ENCODE data around the gene JSRP1.

JSRP1 gene

GRCh38 chr19:2230807-2231533 is 25.2 kb downstream of the JSRP1 start:
- DNase-seq = no peak

DNA sequence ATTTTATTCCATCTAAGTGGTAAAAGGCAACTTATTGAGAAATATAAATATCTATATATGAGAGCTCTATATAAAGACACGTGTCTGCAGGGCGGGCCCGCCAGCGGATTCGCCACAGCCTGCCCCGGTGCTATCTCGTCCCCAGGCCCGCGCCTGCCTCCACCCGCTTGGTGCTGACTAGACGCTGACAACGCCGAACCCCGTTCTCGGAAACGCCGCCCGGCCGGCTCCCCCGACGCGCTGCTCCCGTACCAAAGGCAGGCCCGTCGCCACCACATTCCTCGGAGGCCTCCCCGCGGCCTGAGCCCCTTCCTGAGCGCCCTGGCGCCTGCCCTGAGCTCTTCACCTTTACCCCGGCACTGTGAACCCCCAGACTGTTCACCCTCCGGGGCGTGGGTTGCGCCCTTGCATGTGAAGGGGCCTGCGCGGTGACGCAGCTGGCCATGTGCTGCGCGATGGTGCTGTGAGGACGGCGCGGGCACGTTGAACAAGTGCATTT is 26.1 kb downstream of the JSRP1 start:
- DNase-seq = no peak

DNA sequence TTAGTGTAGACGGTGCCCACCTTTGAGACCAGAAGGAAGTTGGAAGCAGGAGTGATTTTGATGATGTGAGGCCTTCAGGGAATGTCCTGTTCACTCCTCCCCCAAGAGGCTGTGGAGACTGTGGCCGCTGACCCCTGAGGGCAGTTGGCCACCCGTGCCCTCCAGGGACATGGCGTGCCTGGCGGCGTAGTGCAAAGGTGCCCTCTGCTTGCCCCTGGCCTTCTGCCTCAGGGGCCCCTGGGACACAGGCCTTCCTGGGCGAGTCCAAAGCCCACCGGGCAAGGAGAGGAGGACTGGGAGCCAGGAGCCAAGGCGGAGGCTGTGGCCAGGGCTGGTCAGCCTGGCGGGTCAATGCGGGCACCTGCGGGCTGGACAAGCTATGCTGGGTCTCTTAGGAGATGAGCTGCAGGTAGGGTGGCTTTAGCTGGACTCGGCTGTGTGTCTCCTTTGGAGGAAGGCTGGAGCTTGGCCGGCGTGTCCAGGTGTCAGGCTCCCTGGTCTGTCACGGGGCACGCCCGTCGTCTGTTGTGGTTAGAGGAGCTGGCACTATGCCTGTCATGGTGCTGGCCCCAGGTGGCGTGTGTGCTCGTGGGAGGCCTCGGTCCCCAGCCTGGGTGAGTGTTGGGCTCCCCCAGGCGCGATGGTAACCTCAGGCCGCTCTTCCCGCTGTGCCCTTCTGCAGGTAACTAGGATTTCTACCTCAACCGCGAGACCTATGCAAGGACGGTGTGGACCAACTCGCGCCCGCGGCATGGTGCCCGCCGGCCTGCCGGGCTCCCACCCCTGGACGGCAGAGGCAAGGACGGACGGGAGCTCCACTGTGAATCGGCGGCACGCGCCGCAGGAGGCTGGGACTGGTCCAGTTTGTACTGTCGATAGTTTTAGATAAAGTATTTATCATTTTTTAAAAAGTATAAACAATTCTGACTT is 26.8 kb downstream of the JSRP1 start:
- DNase-seq = no peak

GRCh38 chr19:2228157-2229030 is 27.8 kb downstream of the JSRP1 start:
- no peak for DNase-seq

GRCh38 chr19:2227415-2228156 is 28.6 kb downstream of the JSRP1 start:
- no peak for DNase-seq

- no peak for DNase-seq
Observed at GRCh38 chr19:2226840-2227360, 29.3 kb downstream of the JSRP1 start.

GRCh38 chr19:2226051-2226839 is 30.0 kb downstream of the JSRP1 start:
- DNase-seq = no peak

DNA sequence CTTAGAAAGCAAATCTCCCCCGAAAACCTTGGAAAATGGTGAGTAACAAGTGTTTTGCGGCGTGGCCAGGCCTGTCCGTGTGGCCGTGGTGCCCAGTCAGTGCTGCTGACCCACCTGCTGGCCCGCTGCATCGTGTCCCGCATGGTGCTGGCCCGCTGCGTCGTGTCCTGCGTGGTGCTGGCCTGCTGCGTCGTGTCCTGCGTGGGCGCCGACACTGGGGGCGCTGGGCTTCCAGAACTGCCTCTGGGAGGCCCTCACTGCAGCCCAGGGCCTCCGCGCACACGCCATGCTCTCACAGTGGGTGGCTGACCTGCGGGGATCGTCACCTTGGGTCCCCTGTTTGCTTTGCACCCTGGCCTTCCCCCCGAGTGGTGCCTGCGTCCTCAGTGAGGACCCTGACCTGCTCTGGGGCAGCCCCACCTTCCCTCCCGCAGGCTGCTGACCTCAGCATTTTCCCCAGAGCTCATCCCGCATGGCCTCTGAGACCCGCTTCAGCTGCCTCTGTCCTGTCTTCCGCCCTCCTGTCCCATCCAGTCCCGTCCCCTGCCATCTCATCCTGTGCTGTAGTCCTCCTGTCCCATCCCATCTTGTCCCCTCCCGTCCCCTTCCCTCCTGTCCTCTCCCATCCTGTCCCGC is 30.7 kb downstream of the JSRP1 start:
- no peak for DNase-seq

- DNase-seq = no peak
Observed at GRCh38 chr19:2224754-2225349, 31.4 kb downstream of the JSRP1 start.

DNA sequence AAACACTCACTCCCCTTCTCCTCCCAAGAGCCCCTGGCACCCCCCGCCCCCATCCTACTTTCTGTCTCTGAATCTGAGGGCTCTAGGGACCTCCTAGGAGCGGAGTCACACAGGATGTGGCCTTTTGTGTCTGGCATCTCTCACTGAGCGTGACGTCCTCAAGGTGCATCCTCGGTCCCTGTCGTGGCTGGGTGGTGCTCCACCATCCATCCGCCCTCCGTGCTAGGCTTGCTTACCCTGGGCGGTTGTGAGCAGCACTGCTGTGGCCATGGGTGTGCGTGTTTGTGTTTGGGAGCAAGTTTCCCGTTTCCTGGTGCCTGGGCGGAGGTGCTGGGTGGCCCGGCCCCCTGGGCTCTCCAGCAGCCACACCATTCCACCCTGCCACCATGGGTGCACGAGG is 32.3 kb downstream of the JSRP1 start:
- DNase-seq = no peak

DNA sequence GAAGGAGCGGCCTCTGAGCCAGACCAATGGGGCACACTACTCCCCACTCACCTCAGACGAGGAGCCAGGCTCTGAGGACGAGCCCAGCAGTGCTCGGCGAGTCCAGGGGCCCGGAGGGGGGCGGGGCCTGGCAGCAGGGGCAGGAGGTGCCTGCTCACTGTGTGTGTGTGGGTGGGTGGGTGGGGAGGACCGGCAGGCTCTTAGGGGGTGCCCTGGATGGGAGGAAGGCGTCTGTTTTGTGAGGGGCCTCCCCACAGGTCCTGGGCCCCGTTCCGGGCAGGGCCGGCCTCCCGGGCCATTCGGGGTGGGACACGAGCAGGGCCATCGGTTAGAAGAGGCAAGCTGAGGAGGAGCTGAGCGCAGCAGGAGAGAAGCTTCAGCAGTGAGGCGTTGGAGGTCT is 32.8 kb downstream of the JSRP1 start:
- DNase-seq = no peak

DNA sequence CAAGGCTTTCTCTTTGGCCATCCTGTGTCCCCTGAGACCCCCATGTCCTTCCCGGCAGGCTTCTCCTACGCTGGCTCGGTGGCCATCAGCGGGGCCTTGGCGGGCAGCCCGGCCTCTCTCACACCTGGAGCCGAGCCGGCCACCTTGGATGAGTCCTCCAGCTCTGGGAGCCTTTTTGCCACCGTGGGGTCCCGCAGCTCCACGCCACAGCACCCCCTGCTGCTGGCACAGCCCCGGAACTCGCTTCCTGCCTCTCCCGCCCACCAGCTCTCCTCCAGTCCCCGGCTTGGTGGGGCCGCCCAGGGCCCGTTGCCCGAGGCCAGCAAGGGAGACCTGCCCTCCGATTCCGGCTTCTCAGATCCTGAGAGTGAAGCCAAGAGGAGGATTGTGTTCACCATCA is 34.3 kb downstream of the JSRP1 start:
- DNase-seq = no peak

DNA sequence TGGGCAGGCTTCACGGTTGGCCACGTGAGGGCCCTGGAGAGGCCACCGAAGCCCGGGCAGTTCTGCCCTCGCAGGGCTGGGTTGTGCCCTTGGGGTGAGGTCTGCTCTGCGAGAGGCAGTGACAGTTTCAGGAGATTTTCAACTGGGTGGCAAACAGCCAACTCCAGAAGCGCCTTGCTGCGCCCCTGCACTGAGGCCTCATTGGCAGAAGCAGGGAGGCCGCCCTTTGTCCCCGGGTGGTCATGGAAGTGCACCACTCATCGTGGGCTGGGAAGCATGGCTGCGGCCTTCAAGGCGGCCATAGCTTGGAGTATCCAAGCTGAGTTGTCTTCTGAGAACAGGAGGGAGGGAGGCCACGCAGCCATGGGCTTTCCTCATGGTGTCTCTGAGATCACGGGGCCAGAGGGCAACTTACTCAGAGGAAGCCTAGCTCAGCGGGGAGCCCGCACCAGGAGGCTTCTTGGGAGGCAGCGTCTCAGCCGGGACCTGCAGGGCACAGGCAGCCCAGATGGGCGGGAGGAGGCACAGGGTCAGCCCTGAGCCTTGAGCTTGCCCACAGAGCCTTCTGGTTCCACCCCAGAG is 34.9 kb downstream of the JSRP1 start:
- no peak for DNase-seq

- no peak for DNase-seq
Observed at GRCh38 chr19:2219726-2220125, 36.5 kb downstream of the JSRP1 start.

- DNase-seq = no peak
Observed at GRCh38 chr19:2217591-2217990, 38.6 kb downstream of the JSRP1 start.

GRCh38 chr19:2216361-2217225 is 39.6 kb downstream of the JSRP1 start:
- no peak for DNase-seq

DNA sequence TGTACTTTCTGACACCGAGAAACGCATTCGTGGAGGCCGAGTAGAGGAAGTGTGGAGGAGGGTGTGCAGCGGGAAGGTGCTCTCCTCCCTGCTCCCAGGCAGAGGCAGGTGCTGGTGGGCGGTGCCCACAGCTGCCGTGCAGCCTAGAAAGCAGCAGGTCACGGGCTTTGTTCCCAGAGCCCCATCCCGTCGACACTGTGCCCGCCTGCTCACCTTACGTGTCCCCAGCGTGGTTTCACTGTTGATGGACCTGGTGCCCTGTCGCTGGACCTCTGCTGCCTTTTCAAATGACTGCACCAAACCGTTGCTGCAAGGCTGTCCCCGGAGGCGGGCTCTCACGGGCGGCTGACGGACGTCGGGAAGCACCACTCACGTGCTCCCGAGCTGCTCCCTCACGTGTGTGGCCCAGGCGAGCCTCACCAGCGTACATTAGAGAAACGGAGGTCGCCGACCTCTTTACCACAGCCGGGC is 40.9 kb downstream of the JSRP1 start:
- DNase-seq = peak in 1 of 2 experiments; percentile 8

DNA sequence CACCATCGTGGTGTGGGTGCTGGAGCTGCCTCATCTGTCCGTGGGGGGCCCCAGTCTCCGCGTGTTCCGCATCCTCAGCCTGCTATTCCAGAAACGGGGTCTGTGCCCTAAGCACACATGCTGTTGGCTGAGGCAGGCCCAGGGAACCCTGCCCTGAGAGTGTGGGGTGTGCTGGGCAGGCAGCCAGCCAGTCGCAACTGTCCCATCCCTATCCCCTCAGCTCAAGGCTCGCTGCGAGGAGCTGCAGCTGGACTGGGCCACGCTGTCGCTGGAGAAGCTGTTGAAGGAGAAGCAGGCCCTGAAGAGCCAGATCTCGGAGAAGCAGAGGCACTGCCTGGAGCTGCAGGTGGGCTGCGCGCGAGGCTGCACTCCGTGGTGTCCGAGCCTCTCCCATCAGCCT is 42.0 kb downstream of the JSRP1 start:
- DNase-seq = no peak

GRCh38 chr19:2213799-2214198 is 42.4 kb downstream of the JSRP1 start:
- DNase-seq = no peak
